H1 (cell line): ENCODE measurements around the gene OMP. TPM values are rescaled to one million over a fixed set of nuclear protein-coding genes. Genes with fewer than 3 reads are reported as not detected.

Source experiments
- EP300 ChIP-seq, 2 experiments: IDR thresholded peaks; 1 replicate in 1 of 2; 2 replicates in 1 of 2; pipeline ENCODE4 v1.6.1; 2011 to 2012; ENCODE audit warnings: low read depth in 2 of 2, low read length in 2 of 2, mild to moderate bottlenecking in 2 of 2, borderline replicate concordance in 1 of 2, inconsistent platforms in 1 of 2, moderate library complexity in 1 of 2
- EZH2 ChIP-seq: fragments of 200-600 bp; sonication (generic); IDR thresholded peaks from 2 replicates; pipeline ENCODE4 v1.7.1; 2012; ENCODE audit warnings: low read depth, mild to moderate bottlenecking, moderate library complexity, low read length, inconsistent platforms; ENCODE audit not compliant: severe bottlenecking
- HDAC6 ChIP-seq: IDR thresholded peaks from one replicate; pipeline ENCODE4 v1.7.1; 2012; ENCODE audit warnings: low read depth, mild to moderate bottlenecking, inconsistent platforms, low read length, moderate library complexity
- NRF1 ChIP-seq: IDR thresholded peaks from 2 replicates; pipeline ENCODE4 v1.6.1; 2011; ENCODE audit warnings: mild to moderate bottlenecking, low read depth, low read length, improper control_type of control experiment
- RAD21 ChIP-seq, 2 experiments: IDR thresholded peaks in 1 of 2; conservative IDR thresholded peaks in 1 of 2; 2 replicates each; pipeline ENCODE4 v1.6.1; 2011; ENCODE audit warnings: low read depth in 2 of 2, low read length in 2 of 2, improper control_type of control experiment in 1 of 2, inconsistent platforms in 1 of 2, mild to moderate bottlenecking in 1 of 2, moderate library complexity in 1 of 2
- RXRA ChIP-seq: IDR thresholded peaks from 2 replicates; pipeline ENCODE4 v1.6.1; 2011; ENCODE audit warnings: low read depth, mild to moderate bottlenecking, low read length, moderate library complexity; ENCODE audit not compliant: insufficient read depth
- SUZ12 ChIP-seq: fragments of 200-600 bp; sonication (generic); IDR thresholded peaks from 2 replicates; pipeline ENCODE4 v1.6.1; 2012; ENCODE audit warnings: mild to moderate bottlenecking, inconsistent platforms, low read length, moderate library complexity, mixed read lengths
- YY1 ChIP-seq: IDR thresholded peaks from 2 replicates; pipeline ENCODE4 v1.6.1; 2011; ENCODE audit warnings: low read depth, mild to moderate bottlenecking, low read length
- polyA plus RNA-seq, 7 experiments: library from polyadenylated mRNA; depleted of rRNA in 3 of 7; stranded (reverse) in 5 of 7; unstranded in 2 of 7; fragments of >200 nt in 5 of 7; fragments of 200-250 nt in 2 of 7; gene quantifications; 1 replicate in 5 of 7; 2 replicates in 1 of 7; 4 replicates in 1 of 7; pipeline versions ENCODE4 v1.2.1 to v1.2.3, GENCODE V29; 2011 to 2013; ENCODE audit warnings: missing spikeins in 2 of 7, mixed read lengths in 2 of 7
- total RNA-seq: library from RNA; stranded (reverse); fragmentation: NEBNext Ultra II Directional; extraction: Animal tissue kit (Norgen Biotek cat#: 25700); gene quantifications from 2 replicates; pipeline ENCODE4 v1.2.1, GENCODE V29; 2021

Gene OMP
- total and polyA plus RNA-seq, 2 of the 8 experiments (the other 6 are each of a cell fraction or from before 2014, with no cell fraction given) = not detected

DNA sequence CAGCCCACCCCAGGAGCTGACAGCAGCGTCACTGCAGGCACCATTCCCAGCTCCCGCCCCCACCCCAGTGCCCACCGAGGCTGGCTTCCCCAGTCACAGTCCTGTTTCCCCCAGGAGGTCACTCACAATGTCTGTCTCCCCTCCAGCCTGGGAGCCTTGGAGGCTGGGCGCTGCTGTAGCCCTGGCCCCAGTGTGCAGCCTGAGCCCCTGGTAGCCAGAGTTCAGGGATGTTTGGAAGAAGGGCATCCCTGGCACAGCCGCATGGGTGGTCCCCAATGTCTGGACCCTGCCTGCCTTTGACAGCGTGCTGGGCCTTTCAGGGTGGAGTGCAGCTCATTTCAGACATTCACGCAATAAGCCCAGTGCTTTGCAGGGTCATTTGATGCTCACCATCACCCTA, 31.6 kb upstream of the OMP start (continued):
- TF ChIP-seq SUZ12 = no peak
- TF ChIP-seq HDAC6 = no peak
- TF ChIP-seq RXRA = no peak
- no peak for TF ChIP-seq NRF1
- no peak for TF ChIP-seq EZH2
- TF ChIP-seq YY1 = no peak
- no peak for TF ChIP-seq EP300 (IDR thresholded peaks at IDR 0.05; ENCODE audit: borderline replicate concordance in 1 of 2, low read depth in 2 of 2, low read length in 2 of 2)
- no peak for TF ChIP-seq RAD21 (IDR thresholded peaks at IDR 0.05 in 1 of 2, conservative IDR thresholded peaks at IDR 0.05 in 1 of 2; ENCODE audit: low read depth in 2 of 2, low read length in 2 of 2)
